ENCODE data around the gene STMN3.

Gene STMN3

GRCh38 chr20:63668351-63668750 lies 15.1 kb upstream of the STMN3 start:
- Histone ChIP-seq H3K27me3 (ENCODE audit: insufficient read depth, insufficient read length) (no peaks in the 10 kb centered on the region), H3K9me3 (ENCODE audit: insufficient read depth, low read length) (no peaks in the 10 kb centered on the region), H3K4me1 (ENCODE audit: insufficient read depth, insufficient read length) (peaks cover 2% of the 10 kb centered on the region), H3K4me3 (ENCODE audit: insufficient read length, low read depth) (no peak overlapping the region), H3K9ac (ENCODE audit: insufficient read length, low read depth) (no peak overlapping the region), H3K36me3 (ENCODE audit: insufficient read depth, insufficient read length, low read length) (peaks cover 78% of the 10 kb centered on the region)
- DNase-seq (ENCODE audit: low read depth, low spot score) = no peak
- no peak for TF ChIP-seq YY1 (IDR thresholded peaks at IDR 0.05; ENCODE audit: insufficient read depth, insufficient read length)
- TF ChIP-seq SUZ12 (IDR thresholded peaks at IDR 0.05; ENCODE audit: extremely low read depth, insufficient read depth, insufficient read length) = no peak
- TF ChIP-seq ZNF274 (IDR thresholded peaks at IDR 0.05; ENCODE audit: low read depth, low read length) = no peak

DNA sequence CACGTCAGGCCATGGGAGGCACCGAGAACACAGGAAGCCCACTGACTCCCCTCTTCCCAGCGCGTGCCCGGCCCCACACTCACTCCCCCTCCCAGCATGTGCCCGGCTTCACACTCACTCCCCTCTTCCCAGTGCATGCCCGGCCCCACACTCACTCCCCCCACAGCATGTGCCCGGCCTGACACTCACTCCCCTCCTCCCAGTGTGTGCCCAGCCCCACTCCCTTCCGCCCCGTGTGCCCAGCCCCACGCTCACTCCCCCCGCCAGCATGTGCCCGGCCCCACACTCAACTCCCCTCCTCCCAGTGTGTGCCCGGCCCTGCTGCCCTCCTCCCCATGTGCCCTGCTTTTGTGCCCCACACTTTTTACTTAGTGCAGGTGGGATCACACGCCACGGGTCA lies 14.6 kb upstream of the STMN3 start:
- Histone ChIP-seq H3K36me3 (ENCODE audit: insufficient read depth, insufficient read length, low read length) (peaks cover 82% of the 10 kb centered on the region), H3K9ac (ENCODE audit: insufficient read length, low read depth) (no peak overlapping the region)

DNA sequence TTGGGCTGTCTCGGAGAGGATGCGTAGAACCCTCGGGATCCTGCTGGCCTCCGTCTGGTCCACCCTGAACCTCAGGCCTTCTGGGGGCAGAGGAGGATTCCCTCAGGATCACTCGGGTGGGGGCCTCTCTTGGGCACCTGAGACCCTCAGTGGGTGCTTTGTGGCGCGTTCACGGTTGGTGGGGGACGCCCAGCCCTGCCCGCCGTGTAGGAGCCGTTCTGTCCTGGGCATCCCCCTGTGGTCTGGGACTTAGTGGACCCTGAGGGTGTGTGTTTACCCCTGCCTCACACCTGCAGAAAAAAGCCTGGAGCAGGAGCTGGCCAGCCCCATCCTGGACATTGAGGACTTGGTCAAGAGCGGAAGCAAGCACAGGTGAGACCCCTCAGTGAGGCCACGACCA lies 12.5 kb upstream of the STMN3 start:
- Histone ChIP-seq H3K27me3 (ENCODE audit: insufficient read depth, insufficient read length) (no peaks in the 10 kb centered on the region), H3K9ac (ENCODE audit: insufficient read length, low read depth) (no peak overlapping the region), H3K4me3 (ENCODE audit: insufficient read length, low read depth) (no peak overlapping the region), H3K36me3 (ENCODE audit: insufficient read depth, insufficient read length, low read length) (peaks cover 88% of the 10 kb centered on the region), H3K4me1 (ENCODE audit: insufficient read depth, insufficient read length) (no peaks in the 10 kb centered on the region), H3K9me3 (ENCODE audit: insufficient read depth, low read length) (no peaks in the 10 kb centered on the region)
- TF ChIP-seq YY1 (IDR thresholded peaks at IDR 0.05; ENCODE audit: insufficient read depth, insufficient read length) (no peak), SUZ12 (IDR thresholded peaks at IDR 0.05; ENCODE audit: extremely low read depth, insufficient read depth, insufficient read length) (no peak), ZNF274 (IDR thresholded peaks at IDR 0.05; ENCODE audit: low read depth, low read length) (no peak)
- DNase-seq (ENCODE audit: low read depth, low spot score) = no peak

More for the DNA sequence above, 14.6 kb upstream of the STMN3 start:
- no peak for TF ChIP-seq SUZ12 (IDR thresholded peaks at IDR 0.05; ENCODE audit: extremely low read depth, insufficient read depth, insufficient read length)
- no peak for TF ChIP-seq YY1 (IDR thresholded peaks at IDR 0.05; ENCODE audit: insufficient read depth, insufficient read length)
- TF ChIP-seq ZNF274 (IDR thresholded peaks at IDR 0.05; ENCODE audit: low read depth, low read length) = no peak
- DNase-seq (ENCODE audit: low read depth, low spot score) = no peak
- H3K4me3 ChIP-seq (ENCODE audit: insufficient read length, low read depth) = no peak overlapping the region
- no peaks in the 10 kb centered on the region for H3K27me3 ChIP-seq (ENCODE audit: insufficient read depth, insufficient read length)
- no peaks in the 10 kb centered on the region for H3K9me3 ChIP-seq (ENCODE audit: insufficient read depth, low read length)
- peaks cover 2% of the 10 kb centered on the region for H3K4me1 ChIP-seq (ENCODE audit: insufficient read depth, insufficient read length)

DNA sequence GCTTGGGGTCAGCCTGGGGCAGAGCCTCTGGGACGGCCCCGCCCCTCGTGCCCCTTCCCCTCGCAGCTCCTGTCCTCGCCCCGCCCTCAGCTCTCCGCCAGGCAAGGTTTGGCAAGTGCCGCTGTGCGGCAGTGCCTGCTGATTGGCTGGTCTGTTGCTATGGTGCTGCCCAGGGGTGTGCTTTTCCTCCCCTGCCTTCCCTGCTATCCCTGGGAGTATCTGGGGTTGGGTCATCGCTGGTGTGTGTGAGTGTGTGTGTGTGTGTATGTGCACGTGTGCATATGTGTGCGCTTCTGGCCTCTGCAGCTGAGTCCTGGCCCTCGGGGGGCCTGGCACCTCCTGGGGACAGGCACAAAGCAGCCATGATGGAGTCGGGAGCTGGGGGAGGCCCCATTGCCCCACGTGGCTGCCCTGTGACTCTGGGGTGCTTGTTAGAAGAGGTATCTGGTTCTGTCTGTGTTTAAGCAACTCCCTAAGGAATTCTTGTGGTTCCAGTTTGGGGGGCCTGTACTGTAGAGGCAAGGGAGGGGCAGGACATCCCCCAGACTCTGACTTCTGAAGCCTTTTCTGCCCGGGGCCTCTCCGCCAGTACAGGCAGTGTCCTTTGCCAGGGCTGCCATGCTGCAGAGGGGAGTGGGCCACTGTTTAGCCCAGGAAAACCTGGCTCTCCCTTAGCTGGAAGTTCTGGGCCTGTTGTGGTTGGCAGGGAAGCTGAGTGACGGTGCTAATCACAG lies 11.8 kb upstream of the STMN3 start:
- no peaks in the 10 kb centered on the region for H3K4me1 ChIP-seq (ENCODE audit: insufficient read depth, insufficient read length)
- H3K27me3 ChIP-seq (ENCODE audit: insufficient read depth, insufficient read length) = no peaks in the 10 kb centered on the region
- no peaks in the 10 kb centered on the region for H3K9me3 ChIP-seq (ENCODE audit: insufficient read depth, low read length)
- H3K9ac ChIP-seq (ENCODE audit: insufficient read length, low read depth) = no peak overlapping the region
- H3K36me3 ChIP-seq (ENCODE audit: insufficient read depth, insufficient read length, low read length) = peaks cover 90% of the 10 kb centered on the region
- TF ChIP-seq YY1 (IDR thresholded peaks at IDR 0.05; ENCODE audit: insufficient read depth, insufficient read length) = no peak
- TF ChIP-seq ZNF274 (IDR thresholded peaks at IDR 0.05; ENCODE audit: low read depth, low read length) = no peak
- TF ChIP-seq SUZ12 (IDR thresholded peaks at IDR 0.05; ENCODE audit: extremely low read depth, insufficient read depth, insufficient read length) = no peak
- no peak overlapping the region for H3K4me3 ChIP-seq (ENCODE audit: insufficient read length, low read depth)
- DNase-seq (ENCODE audit: low read depth, low spot score) = no peak

DNA sequence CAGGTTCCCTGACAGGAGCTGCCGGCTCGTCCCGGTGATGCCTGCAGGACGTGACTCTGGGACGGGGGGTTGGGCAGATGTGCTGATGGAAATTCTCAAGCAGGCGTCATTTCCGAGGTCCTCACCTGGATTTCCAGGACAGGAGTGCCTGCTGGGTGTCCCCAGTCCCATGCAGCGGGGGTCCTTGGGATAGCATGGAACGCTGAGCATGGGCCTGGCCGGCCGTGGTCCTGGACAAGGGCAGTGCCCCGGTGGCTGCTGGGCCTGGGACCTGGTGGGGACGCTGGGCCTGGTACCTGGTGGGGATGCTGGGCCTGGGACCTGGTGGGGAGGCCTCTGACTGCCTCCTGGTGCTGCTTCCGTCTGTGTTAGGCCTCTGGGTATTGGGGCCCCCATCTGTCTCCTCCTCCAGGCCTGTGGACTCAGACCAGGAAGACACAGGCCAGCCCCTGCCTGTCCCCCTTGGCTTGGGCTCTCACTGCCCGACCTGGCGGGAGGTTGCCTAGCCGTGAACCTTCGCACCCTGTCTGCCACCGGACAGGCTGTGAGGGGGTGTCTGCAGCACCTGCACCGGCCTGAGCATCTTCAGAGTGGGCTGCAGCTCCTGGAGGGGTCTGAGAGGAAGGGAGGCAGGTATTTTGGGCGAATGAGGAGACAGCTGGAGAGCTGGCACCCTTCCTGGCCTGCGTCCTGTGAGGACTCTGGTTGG lies 11.1 kb upstream of the STMN3 start:
- Histone ChIP-seq H3K4me3 (ENCODE audit: insufficient read length, low read depth) (no peak overlapping the region), H3K9ac (ENCODE audit: insufficient read length, low read depth) (no peak overlapping the region), H3K36me3 (ENCODE audit: insufficient read depth, insufficient read length, low read length) (peaks cover 95% of the 10 kb centered on the region), H3K9me3 (ENCODE audit: insufficient read depth, low read length) (no peaks in the 10 kb centered on the region), H3K4me1 (ENCODE audit: insufficient read depth, insufficient read length) (peaks cover 3% of the 10 kb centered on the region), H3K27me3 (ENCODE audit: insufficient read depth, insufficient read length) (no peaks in the 10 kb centered on the region)
- no peak for DNase-seq (ENCODE audit: low read depth, low spot score)
- TF ChIP-seq ZNF274 (IDR thresholded peaks at IDR 0.05; ENCODE audit: low read depth, low read length) = no peak

DNA sequence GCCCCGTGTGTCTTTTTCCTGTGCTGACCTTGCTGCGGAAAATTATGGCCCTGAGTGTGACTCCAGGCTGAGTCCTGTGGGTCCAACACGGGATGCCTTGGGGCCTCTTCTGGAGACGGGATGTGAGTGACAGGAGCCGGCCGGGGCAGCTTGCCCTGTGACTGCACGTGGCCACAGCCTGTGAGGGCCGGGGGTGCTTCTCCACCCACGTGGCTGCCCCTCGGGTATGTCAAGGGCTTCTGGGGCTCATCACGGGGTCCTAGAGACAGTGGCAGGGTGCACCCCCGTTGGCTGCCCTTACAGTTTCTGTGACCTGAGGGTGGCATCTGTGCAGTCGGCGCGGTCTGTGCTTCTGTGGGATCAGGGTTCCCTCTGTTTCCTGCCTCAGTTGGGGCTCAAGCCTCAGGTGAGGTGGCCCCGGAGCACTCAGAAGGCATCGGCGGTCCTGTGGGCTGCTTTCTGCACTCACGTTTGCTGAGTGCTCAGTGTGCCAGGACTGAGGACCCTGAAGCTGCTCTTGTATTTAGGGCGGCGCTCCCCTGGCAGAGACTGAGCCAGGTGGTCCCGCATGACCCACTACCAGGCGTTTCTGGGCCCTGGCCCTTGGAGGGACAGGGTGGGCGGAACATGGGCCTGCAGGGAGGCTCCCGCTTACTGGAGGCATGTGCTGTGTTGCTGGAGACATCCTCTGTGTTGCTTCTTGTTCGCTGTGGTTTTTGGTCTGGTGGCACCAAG lies 10.3 kb upstream of the STMN3 start:
- no peaks in the 10 kb centered on the region for H3K9me3 ChIP-seq (ENCODE audit: insufficient read depth, low read length)
- no peak overlapping the region for H3K9ac ChIP-seq (ENCODE audit: insufficient read length, low read depth)
- peaks cover 9% of the 10 kb centered on the region for H3K4me1 ChIP-seq (ENCODE audit: insufficient read depth, insufficient read length)
- H3K27me3 ChIP-seq (ENCODE audit: insufficient read depth, insufficient read length) = no peaks in the 10 kb centered on the region
- peaks cover 90% of the 10 kb centered on the region for H3K36me3 ChIP-seq (ENCODE audit: insufficient read depth, insufficient read length, low read length)
- TF ChIP-seq SUZ12 (IDR thresholded peaks at IDR 0.05; ENCODE audit: extremely low read depth, insufficient read depth, insufficient read length) (no peak), YY1 (IDR thresholded peaks at IDR 0.05; ENCODE audit: insufficient read depth, insufficient read length) (no peak), ZNF274 (IDR thresholded peaks at IDR 0.05; ENCODE audit: low read depth, low read length) (no peak)
- no peak for DNase-seq (ENCODE audit: low read depth, low spot score)
- H3K4me3 ChIP-seq (ENCODE audit: insufficient read length, low read depth) = no peak overlapping the region

DNA sequence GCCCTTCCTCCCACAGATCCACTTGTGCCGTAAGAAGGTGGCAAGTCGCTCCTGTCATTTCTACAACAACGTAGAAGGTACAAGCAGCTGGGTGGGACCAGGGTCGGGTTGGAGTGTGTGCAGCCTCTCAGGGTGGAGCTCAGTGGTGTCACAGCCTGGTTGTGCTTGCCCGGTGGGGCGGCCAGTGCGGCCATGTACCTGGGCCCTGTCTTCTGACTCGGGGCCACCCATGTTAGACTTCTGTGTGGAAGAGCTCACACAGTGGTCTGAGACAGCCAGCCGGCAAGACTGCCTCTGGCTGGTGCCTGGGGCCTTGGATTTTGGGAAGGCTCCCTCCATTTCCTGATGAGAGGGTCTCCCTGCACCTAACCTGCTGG lies 9.6 kb upstream of the STMN3 start:
- no peaks in the 10 kb centered on the region for H3K27me3 ChIP-seq (ENCODE audit: insufficient read depth, insufficient read length)
- peaks cover 9% of the 10 kb centered on the region for H3K4me1 ChIP-seq (ENCODE audit: insufficient read depth, insufficient read length)
- H3K9ac ChIP-seq (ENCODE audit: insufficient read length, low read depth) = no peak overlapping the region
- H3K4me3 ChIP-seq (ENCODE audit: insufficient read length, low read depth) = no peak overlapping the region
- TF ChIP-seq YY1 (IDR thresholded peaks at IDR 0.05; ENCODE audit: insufficient read depth, insufficient read length) (no peak), ZNF274 (IDR thresholded peaks at IDR 0.05; ENCODE audit: low read depth, low read length) (no peak)
- DNase-seq (ENCODE audit: low read depth, low spot score) = no peak
- H3K36me3 ChIP-seq (ENCODE audit: insufficient read depth, insufficient read length, low read length) = peaks cover 83% of the 10 kb centered on the region
- no peaks in the 10 kb centered on the region for H3K9me3 ChIP-seq (ENCODE audit: insufficient read depth, low read length)

Measured in NT2/D1 (cell line).